Transverse colon (tissue), 4 donors: ENCODE results near the gene BAZ1A.

ENCODE experiments used
- CTCF ChIP-seq, 5 experiments: fragments of 200-600 bp in 3 of 5; fragments of 450-650 bp in 2 of 5; sonication (generic) in 3 of 5; IDR thresholded peaks; 1 replicate in 2 of 5; 2 replicates in 3 of 5; pipeline ENCODE4 v1.5.1; 2016 to 2017; ENCODE audit warnings: antibody characterized with exemption in 5 of 5, inconsistent platforms in 3 of 5, mild to moderate bottlenecking in 2 of 5, moderate library complexity in 1 of 5
- EP300 ChIP-seq: sonication (generic); formaldehyde crosslinking; IDR thresholded peaks from one replicate; pipeline ENCODE4 v1.6.1; 2017; ENCODE audit warnings: antibody characterized with exemption, low read depth
- POLR2A ChIP-seq: fragments of 450-650 bp; IDR thresholded peaks from one replicate; pipeline ENCODE4 v1.6.1; 2016; ENCODE audit warnings: antibody characterized with exemption, mild to moderate bottlenecking, moderate library complexity
- POLR2AphosphoS5 ChIP-seq, 3 donors: sonication (generic); formaldehyde crosslinking; IDR thresholded peaks; one replicate each; pipeline ENCODE4 v1.6.1; 2016; ENCODE audit warnings: antibody characterized with exemption in 3 of 3

DNA sequence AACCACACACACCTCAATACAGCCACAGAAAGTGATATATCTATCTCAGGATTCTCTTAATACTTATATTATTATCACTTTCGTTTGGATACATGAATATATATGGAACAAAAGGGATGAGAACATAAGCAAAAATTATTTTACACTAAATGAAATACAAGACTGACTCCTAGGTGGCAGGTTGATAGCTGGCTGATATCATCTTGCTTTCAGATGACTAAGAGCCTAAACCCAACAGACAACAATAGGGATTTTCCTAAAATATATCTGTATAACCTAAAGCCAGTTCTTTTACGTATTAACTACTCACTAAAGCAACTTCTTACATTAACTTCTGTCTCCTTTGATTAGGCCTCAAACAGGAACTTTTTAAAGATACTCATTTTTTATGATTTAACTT lies 65.1 kb downstream of the BAZ1A start:
- TF ChIP-seq CTCF (IDR thresholded peaks at IDR 0.05) (no peak), POLR2A (no peak), EP300 (no peak), POLR2AphosphoS5 (IDR thresholded peaks at IDR 0.05) (no peak)
